Panc1 (cell line): ENCODE results near the gene HMGN4. TPM values are rescaled to one million over a fixed set of nuclear protein-coding genes. Genes with fewer than 3 reads are reported as not detected.
A peak's percentile ranks its signal among the peaks of the same experiment; 100 is the strongest.

ENCODE experiments used
- ATAC-seq: fragments of 200-7000 bp; cut with Tn5 transposase; 2 replicates; pipeline ENCODE4 v1.9.1; 2020; ENCODE audit warnings: mild to moderate bottlenecking, moderate library complexity
- BruUV-seq: library from RNA; stranded (reverse); fragments of 400-500 nt; replicated peaks from 2 replicates; lab custom pipeline; 2021; lab: Mats Ljungman, UMichigan
- CTCF ChIA-PET: fragments of 300-600 bp; sonication (Branson Sonifier 250); formaldehyde crosslinking; loops from one replicate; lab custom pipeline; 2022; ENCODE audit warnings: antibody characterized with exemption; lab: Charles Lee
- POLR2A ChIA-PET: fragments of 300-600 bp; sonication (Branson Sonifier 250); formaldehyde crosslinking; loops from one replicate; lab custom pipeline; 2022; ENCODE audit warnings: antibody characterized with exemption; lab: Charles Lee
- DNase-seq: peaks from one replicate; pipeline ENCODE4 v3.0.0-alpha.2; 2010; ENCODE audit warnings: low read depth, low spot score
- H3K27ac ChIP-seq: 2 replicates; pipeline ENCODE4 v1.5.1; 2011; ENCODE audit warnings: mild to moderate bottlenecking, low read length, inconsistent platforms
- H3K27me3 ChIP-seq: fragments of 200-500 bp; sonication (Bioruptor generic); 2 replicates; pipeline ENCODE4 v1.6.0; 2014; ENCODE audit warnings: low read length, inconsistent platforms; ENCODE audit not compliant: control insufficient read depth, insufficient read depth
- H3K36me3 ChIP-seq: fragments of 200-500 bp; sonication (Bioruptor generic); 2 replicates; pipeline ENCODE4 v1.5.1; 2014; ENCODE audit warnings: inconsistent platforms, mild to moderate bottlenecking, low read length, moderate library complexity; ENCODE audit not compliant: control insufficient read depth, insufficient read depth
- H3K4me1 ChIP-seq: 2 replicates; pipeline ENCODE4 v1.5.1; 2011; ENCODE audit warnings: inconsistent platforms, mild to moderate bottlenecking, low read length, moderate library complexity; ENCODE audit not compliant: control insufficient read depth, insufficient read depth
- H3K4me3 ChIP-seq, 2 experiments: 2 replicates each; pipeline ENCODE4 v1.5.1; 2011 to 2012; ENCODE audit warnings: low read depth in 2 of 2, low read length in 2 of 2, mild to moderate bottlenecking in 2 of 2, inconsistent platforms in 1 of 2, moderate library complexity in 1 of 2
- H3K9me3 ChIP-seq: fragments of 200-500 bp; sonication (Bioruptor generic); 2 replicates; pipeline ENCODE4 v1.5.1; 2014; ENCODE audit warnings: low read depth, mild to moderate bottlenecking, inconsistent platforms, low read length, moderate library complexity; ENCODE audit not compliant: control insufficient read depth, insufficient read depth
- CTCF ChIP-seq: fragments of 450-650 bp; IDR thresholded peaks from 2 replicates; pipeline ENCODE4 v1.5.1; 2017; ENCODE audit warnings: mild to moderate bottlenecking
- POLR2AphosphoS5 ChIP-seq: IDR thresholded peaks from 2 replicates; pipeline ENCODE4 v1.6.1; 2012; ENCODE audit warnings: mild to moderate bottlenecking, low read depth, low read length, moderate library complexity
- REST ChIP-seq, 2 experiments: IDR thresholded peaks; 2 replicates each; pipeline ENCODE4 v1.6.1; 2011 to 2012; ENCODE audit warnings: low read depth in 2 of 2, control low read depth in 1 of 2, low read length in 1 of 2, mild to moderate bottlenecking in 1 of 2, moderate library complexity in 1 of 2; ENCODE audit not compliant: insufficient read depth in 1 of 2
- SIN3A ChIP-seq: IDR thresholded peaks from 2 replicates; pipeline ENCODE4 v1.6.1; 2012; ENCODE audit warnings: low read depth, mild to moderate bottlenecking, low read length, moderate library complexity, borderline replicate concordance; ENCODE audit not compliant: insufficient read depth
- TCF7L2 ChIP-seq: IDR thresholded peaks from 2 replicates; pipeline ENCODE4 v1.6.1; 2011; ENCODE audit warnings: mild to moderate bottlenecking, low read depth, low read length, inconsistent platforms
- in situ Hi-C: cut with HindIII; loops from 2 replicates; pipeline ENCODE4 v1.10.0; 2016; ENCODE audit warnings: low sequenced_read_pairs, low pct_unique_long_range_greater_than_20kb
- intact Hi-C: fragments of 100-400 bp; cut with micrococcal nuclease; formaldehyde crosslinking; loops from one replicate; pipeline ENCODE4 v1.10.0; 2022; ENCODE audit not compliant: unreplicated experiment
- total RNA-seq: library from RNA; stranded (reverse); gene quantifications from one replicate; pipeline ENCODE4 v1.2.1, GENCODE V29; 2021; ENCODE audit not compliant: unreplicated experiment

Gene HMGN4
- total RNA-seq, 1 experiment from 2014 or later = 60.5 TPM

GRCh38 chr6:26593278-26594130 is 55.3 kb downstream of the HMGN4 start:
- H3K27me3 ChIP-seq = no peaks in the 10 kb centered on the region
- H3K9me3 ChIP-seq = no peaks in the 10 kb centered on the region
- no peak for DNase-seq
- peaks cover 3% of the 10 kb centered on the region; the same call in 1 of the 2 replicates for H3K4me1 ChIP-seq
- H3K36me3 ChIP-seq = peaks cover 3% of the 10 kb centered on the region; the same call in 1 of the 2 replicates
- ATAC-seq = no peak
- ChIA-PET POLR2A (no interaction called here), CTCF (interaction anchor here (3.4 kb wide), 1 partner anchor 21 kb away, joined by 39 read pairs; no protein-coding TSS in a partner anchor)
- TF ChIP-seq CTCF (no peak), REST (IDR thresholded peaks at IDR 0.05; ENCODE audit: insufficient read depth in 1 of 2, low read depth in 2 of 2, low read length in 1 of 2) (no peak), POLR2AphosphoS5 (no peak), SIN3A (no peak), TCF7L2 (no peak)
- in situ Hi-C loops (no loop called here), intact Hi-C loops (no loop called here)
- H3K27ac ChIP-seq = no peak overlapping the region
- peak overlapping the region; percentile 94 to 96 for H3K4me3 ChIP-seq
- BruUV-seq = no TSS peak

- ChIA-PET CTCF (interaction anchor here (1.6 to 3.4 kb wide), 2 partner anchors 22 to 37 kb away, joined by 4 to 39 read pairs; no protein-coding TSS in a partner anchor), POLR2A (no interaction called here)
- intact Hi-C loops = no loop called here
- TF ChIP-seq CTCF (no peak), SIN3A (no peak), REST (IDR thresholded peaks at IDR 0.05; ENCODE audit: insufficient read depth in 1 of 2, low read depth in 2 of 2, low read length in 1 of 2) (no peak), POLR2AphosphoS5 (no peak), TCF7L2 (no peak)
- DNase-seq (peak; percentile 38), ATAC-seq (no peak)
- peaks cover 3% of the 10 kb centered on the region; the same call in 1 of the 2 replicates for H3K36me3 ChIP-seq
- H3K4me1 ChIP-seq = peaks cover 3% of the 10 kb centered on the region; the same call in 1 of the 2 replicates
- H3K9me3 ChIP-seq = no peaks in the 10 kb centered on the region
- no peaks in the 10 kb centered on the region for H3K27me3 ChIP-seq
- no TSS peak for BruUV-seq
- in situ Hi-C loops = no loop called here
- peak overlapping the region; percentile 94 to 96 for H3K4me3 ChIP-seq
- H3K27ac ChIP-seq = peak overlapping the region; percentile 46; the same call in 1 of the 2 replicates
Observed at GRCh38 chr6:26594131-26594498, 55.9 kb downstream of the HMGN4 start.
